Fibroblast of villous mesenchyme (primary cell): Measurements from ENCODE around the gene TXLNB. TPM values are rescaled to one million over a fixed set of nuclear protein-coding genes. Genes with fewer than 3 reads are reported as not detected.
A peak's percentile ranks its signal among the peaks of the same experiment; 100 is the strongest.

Source experiments
- DNase-seq: peaks from one replicate; pipeline ENCODE4 v3.0.0-alpha.2; 2010; ENCODE audit warnings: low read depth
- H3K4me3 ChIP-seq: 2 replicates; pipeline ENCODE4 v1.5.1; 2011; ENCODE audit warnings: low read depth, mild to moderate bottlenecking, low read length
- total RNA-seq: library from RNA; depleted of rRNA; stranded (reverse); fragments of >200 nt; gene quantifications from 2 replicates; pipeline ENCODE4 v1.2.3, GENCODE V29; 2012
- TF ChIP-seq, protein P1 (sequence below): IDR thresholded peaks from 2 replicates; pipeline ENCODE4 v1.5.1; 2012; ENCODE audit warnings: low read depth, mild to moderate bottlenecking, low read length; ENCODE audit not compliant: insufficient read depth

Gene TXLNB
- total RNA-seq = under 0.01 and 0.32 TPM in 2 replicates

DNA sequence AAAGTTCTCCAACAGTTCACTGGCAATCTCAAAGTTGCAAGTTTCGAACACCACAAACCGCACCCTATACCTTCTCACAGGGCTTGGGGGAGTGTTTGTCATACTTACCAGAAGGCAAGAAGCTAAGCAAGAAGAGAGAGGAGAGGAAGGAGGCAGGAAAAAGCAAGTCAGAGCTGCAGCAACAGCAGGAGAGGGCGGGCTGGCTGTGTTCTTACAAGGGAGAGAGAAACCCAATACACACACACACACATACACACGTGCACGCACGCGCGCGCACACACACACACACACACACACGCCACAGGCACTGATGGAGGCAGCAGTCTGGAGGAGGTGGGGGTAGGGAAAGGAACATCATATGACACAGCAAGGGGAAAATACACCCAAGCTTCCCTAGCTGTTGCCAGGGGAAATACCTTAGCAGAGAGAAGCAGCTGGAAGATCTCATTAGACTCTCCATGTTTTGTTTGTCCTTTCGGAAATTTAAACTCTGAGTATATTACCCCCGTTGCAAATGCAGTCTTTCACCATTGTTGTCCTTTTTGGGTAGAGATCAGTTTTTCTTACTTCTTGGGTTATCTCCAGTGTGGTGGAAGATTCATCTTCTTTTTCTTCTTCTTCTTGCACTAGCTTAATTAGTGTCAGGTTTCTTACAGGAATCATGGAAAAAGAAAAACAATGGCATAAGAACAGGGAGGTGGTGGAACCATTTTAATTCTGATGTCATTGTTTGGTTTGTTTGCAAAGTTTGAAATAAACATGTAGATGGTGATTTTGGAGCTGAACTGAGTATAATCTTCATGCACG is at the start of gene TXLNB:
Gene TXLNB, minus strand, starts transcription at position 186 of the 807 bp plus-strand sequence. CDS start 3,099 bp downstream, outside the sequence.
- TF ChIP-seq, protein P1, sequence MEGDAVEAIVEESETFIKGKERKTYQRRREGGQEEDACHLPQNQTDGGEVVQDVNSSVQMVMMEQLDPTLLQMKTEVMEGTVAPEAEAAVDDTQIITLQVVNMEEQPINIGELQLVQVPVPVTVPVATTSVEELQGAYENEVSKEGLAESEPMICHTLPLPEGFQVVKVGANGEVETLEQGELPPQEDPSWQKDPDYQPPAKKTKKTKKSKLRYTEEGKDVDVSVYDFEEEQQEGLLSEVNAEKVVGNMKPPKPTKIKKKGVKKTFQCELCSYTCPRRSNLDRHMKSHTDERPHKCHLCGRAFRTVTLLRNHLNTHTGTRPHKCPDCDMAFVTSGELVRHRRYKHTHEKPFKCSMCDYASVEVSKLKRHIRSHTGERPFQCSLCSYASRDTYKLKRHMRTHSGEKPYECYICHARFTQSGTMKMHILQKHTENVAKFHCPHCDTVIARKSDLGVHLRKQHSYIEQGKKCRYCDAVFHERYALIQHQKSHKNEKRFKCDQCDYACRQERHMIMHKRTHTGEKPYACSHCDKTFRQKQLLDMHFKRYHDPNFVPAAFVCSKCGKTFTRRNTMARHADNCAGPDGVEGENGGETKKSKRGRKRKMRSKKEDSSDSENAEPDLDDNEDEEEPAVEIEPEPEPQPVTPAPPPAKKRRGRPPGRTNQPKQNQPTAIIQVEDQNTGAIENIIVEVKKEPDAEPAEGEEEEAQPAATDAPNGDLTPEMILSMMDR = no peak
- peak within 1 kb of the TSS; percentile 13 for H3K4me3 ChIP-seq
- peak; percentile 67 for DNase-seq

DNA sequence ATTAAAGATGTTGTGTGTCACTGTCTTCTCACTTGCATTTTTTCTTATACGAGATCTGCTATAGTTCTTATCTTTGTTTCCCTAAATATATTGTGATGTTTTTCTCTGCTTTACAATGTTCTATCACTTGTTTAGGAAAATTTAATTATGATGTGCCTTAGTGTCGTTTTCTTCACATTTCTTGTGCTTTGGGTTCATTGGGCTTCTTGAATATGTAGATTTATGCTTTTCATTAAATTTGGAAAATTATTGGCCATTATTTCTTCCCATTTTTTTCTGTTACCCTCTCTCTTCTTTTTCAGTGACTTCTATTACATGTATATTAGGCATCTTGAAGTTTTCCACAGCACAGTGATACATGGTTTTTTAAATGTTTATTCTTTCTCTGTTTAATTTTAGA is 49.3 kb upstream of the TXLNB start:
- DNase-seq = no peak
- no peak overlapping the region for H3K4me3 ChIP-seq
- TF ChIP-seq, protein P1 = no peak

DNA sequence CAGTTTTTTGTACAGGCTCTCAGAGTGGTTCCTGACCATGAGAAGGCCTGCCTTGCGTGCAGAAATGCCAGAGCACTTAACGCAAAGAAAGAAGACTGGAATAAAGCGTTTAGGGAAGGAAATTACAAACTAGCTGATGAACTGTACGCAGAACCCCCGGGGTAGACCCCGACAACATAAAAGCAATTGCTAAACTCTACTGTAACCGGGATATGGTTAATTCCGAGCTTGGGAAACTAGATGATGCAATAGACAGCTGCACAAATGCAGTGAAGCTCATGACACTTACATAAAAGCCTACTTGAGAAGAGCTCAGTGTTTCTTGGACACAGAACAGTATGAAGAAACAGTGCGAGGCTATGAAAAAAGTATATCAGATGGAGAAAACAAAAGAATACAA is 47.0 kb upstream of the TXLNB start:
- DNase-seq = peak; percentile 87
- H3K4me3 ChIP-seq = no peak overlapping the region
- TF ChIP-seq, protein P1 = no peak

DNA sequence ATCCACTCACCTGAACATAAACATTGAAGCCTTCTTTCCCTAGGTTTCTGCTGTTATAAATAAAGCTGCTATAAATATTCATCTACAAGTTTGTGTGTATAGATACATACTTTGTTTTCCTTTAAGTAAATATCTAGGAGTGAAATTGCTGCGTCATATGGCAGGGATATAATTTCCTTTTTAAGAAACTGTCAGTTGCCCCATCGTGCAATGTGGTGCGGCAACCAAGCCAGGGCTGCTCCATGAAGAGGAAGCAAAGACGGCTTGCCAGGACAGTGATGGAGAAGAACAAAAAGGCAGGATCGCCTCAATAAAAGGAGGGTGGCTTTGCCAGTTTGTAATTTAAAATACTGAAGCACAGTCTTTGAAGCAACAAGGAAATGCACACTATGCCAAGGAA is 46.0 kb upstream of the TXLNB start:
- DNase-seq = no peak
- no peak overlapping the region for H3K4me3 ChIP-seq
- TF ChIP-seq, protein P1 = no peak

DNA sequence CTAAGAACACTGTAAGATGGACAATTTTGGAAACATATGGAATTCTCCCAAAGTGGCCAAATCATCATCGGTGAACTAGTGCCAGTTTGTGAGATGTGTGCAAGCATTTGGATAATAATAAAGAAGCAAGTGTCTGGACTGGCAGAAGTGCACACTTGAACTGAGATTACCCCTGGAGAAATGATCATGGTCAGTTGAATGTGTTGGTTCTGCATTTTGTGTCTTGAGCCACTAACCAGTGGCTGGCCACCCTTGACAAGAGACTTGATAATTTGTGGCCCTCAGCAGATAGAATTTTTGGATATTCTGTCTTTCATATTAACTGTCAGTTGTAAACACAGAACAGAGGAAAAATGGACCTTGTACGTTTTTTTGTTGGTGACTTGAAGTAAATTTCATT is 45.2 kb upstream of the TXLNB start:
- no peak for DNase-seq
- no peak overlapping the region for H3K4me3 ChIP-seq
- TF ChIP-seq, protein P1 = no peak

DNA sequence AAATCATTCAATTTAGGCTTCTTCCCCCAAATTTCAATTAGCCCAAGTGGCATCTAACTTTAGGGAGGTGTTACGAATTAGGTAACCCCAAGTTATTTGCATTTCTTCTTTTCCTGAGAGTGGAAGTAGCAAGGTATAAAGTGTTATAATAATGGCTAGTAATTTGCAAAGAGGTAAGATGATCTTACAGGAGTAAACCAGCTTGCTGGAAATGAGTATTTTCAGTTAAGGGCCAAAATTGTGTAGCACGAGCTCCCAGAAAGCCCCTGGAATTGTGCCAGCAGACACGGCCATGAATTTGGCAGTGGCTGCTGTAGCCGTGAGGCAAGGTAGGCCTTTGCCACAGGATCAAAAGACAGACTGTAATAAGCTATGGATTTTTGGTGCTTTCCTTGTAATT is 44.7 kb upstream of the TXLNB start:
- TF ChIP-seq, protein P1 = no peak
- peak; percentile 15 for DNase-seq
- no peak overlapping the region for H3K4me3 ChIP-seq
